HEK293 (cell line): ENCODE measurements around the gene KCNMB4.

Experiments used
- CTCF ChIP-seq: fragments of 450-650 bp; formaldehyde crosslinking; IDR thresholded peaks from 2 replicates; pipeline ENCODE4 v1.5.1; 2016; ENCODE audit warnings: missing biosample characterization, missing genetic modification characterization
- PATZ1 ChIP-seq: fragments of 450-650 bp; formaldehyde crosslinking; IDR thresholded peaks from 2 replicates; pipeline ENCODE4 v1.5.1; 2016; ENCODE audit warnings: missing biosample characterization, missing genetic modification characterization
- TF ChIP-seq, protein P1 (sequence below): fragments of 450-650 bp; formaldehyde crosslinking; IDR thresholded peaks from 2 replicates; pipeline ENCODE4 v1.5.1; 2017; ENCODE audit warnings: missing biosample characterization, missing genetic modification characterization
- TF ChIP-seq, protein P2 (sequence below): fragments of 450-650 bp; formaldehyde crosslinking; IDR thresholded peaks from 2 replicates; pipeline ENCODE4 v1.5.1; 2016; ENCODE audit warnings: missing biosample characterization, missing genetic modification characterization

DNA sequence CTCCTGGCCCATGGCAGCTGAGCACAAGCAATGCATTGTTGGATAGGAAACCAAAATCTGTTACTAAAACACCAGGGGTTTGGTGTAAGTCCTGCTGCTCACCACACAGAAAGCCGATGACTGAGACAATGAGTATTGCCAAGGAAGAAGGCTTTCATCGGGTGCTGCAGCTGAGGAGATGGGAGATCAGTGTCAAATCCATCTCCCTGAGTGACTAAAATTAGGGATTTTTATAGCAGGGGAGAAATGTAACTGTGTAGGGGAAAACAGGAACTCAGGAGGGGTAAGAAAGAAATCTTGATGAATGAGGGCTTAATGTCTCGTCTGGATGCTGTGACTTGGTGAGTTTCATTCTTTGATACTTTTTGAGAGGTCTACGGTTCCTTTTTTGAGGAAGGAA, 97.9 kb downstream of the KCNMB4 start:
- no peak for TF ChIP-seq CTCF (tag by site-specific recombination)
- TF ChIP-seq, protein P1, sequence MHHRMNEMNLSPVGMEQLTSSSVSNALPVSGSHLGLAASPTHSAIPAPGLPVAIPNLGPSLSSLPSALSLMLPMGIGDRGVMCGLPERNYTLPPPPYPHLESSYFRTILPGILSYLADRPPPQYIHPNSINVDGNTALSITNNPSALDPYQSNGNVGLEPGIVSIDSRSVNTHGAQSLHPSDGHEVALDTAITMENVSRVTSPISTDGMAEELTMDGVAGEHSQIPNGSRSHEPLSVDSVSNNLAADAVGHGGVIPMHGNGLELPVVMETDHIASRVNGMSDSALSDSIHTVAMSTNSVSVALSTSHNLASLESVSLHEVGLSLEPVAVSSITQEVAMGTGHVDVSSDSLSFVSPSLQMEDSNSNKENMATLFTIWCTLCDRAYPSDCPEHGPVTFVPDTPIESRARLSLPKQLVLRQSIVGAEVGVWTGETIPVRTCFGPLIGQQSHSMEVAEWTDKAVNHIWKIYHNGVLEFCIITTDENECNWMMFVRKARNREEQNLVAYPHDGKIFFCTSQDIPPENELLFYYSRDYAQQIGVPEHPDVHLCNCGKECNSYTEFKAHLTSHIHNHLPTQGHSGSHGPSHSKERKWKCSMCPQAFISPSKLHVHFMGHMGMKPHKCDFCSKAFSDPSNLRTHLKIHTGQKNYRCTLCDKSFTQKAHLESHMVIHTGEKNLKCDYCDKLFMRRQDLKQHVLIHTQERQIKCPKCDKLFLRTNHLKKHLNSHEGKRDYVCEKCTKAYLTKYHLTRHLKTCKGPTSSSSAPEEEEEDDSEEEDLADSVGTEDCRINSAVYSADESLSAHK (tag by site-specific recombination) = no peak
- no peak for TF ChIP-seq PATZ1
- TF ChIP-seq, protein P2, sequence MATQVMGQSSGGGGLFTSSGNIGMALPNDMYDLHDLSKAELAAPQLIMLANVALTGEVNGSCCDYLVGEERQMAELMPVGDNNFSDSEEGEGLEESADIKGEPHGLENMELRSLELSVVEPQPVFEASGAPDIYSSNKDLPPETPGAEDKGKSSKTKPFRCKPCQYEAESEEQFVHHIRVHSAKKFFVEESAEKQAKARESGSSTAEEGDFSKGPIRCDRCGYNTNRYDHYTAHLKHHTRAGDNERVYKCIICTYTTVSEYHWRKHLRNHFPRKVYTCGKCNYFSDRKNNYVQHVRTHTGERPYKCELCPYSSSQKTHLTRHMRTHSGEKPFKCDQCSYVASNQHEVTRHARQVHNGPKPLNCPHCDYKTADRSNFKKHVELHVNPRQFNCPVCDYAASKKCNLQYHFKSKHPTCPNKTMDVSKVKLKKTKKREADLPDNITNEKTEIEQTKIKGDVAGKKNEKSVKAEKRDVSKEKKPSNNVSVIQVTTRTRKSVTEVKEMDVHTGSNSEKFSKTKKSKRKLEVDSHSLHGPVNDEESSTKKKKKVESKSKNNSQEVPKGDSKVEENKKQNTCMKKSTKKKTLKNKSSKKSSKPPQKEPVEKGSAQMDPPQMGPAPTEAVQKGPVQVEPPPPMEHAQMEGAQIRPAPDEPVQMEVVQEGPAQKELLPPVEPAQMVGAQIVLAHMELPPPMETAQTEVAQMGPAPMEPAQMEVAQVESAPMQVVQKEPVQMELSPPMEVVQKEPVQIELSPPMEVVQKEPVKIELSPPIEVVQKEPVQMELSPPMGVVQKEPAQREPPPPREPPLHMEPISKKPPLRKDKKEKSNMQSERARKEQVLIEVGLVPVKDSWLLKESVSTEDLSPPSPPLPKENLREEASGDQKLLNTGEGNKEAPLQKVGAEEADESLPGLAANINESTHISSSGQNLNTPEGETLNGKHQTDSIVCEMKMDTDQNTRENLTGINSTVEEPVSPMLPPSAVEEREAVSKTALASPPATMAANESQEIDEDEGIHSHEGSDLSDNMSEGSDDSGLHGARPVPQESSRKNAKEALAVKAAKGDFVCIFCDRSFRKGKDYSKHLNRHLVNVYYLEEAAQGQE (tag by site-specific recombination) = no peak
